BLaER1 (cell line): ENCODE data around the gene TENM4.

Experiments used
- H3K27ac ChIP-seq: shearing (Covaris generic); formaldehyde crosslinking; 2 replicates; pipeline ENCODE4 v1.8.1; 2022
- H3K27me3 ChIP-seq: shearing (Covaris generic); formaldehyde crosslinking; 2 replicates; pipeline ENCODE4 v1.8.1; 2022
- H3K36me3 ChIP-seq: shearing (Covaris generic); formaldehyde crosslinking; 2 replicates; pipeline ENCODE4 v1.8.1; 2022
- H3K4me1 ChIP-seq: shearing (Covaris generic); formaldehyde crosslinking; 2 replicates; pipeline ENCODE4 v1.8.1; 2022
- H3K4me2 ChIP-seq: shearing (Covaris generic); formaldehyde crosslinking; 2 replicates; pipeline ENCODE4 v1.8.1; 2022
- H3K4me3 ChIP-seq: shearing (Covaris generic); formaldehyde crosslinking; 2 replicates; pipeline ENCODE4 v1.8.1; 2022
- H3K9ac ChIP-seq: shearing (Covaris generic); formaldehyde crosslinking; 2 replicates; pipeline ENCODE4 v1.8.1; 2022
- H3K9me3 ChIP-seq: shearing (Covaris generic); formaldehyde crosslinking; 2 replicates; pipeline ENCODE4 v1.8.1; 2022
- H4K20me1 ChIP-seq: shearing (Covaris generic); formaldehyde crosslinking; 2 replicates; pipeline ENCODE4 v1.8.1; 2022
- Cebpa-rat ChIP-seq: shearing (Covaris generic); IDR thresholded peaks from 2 replicates; pipeline ENCODE4 v1.8.1; 2022

Gene TENM4

DNA sequence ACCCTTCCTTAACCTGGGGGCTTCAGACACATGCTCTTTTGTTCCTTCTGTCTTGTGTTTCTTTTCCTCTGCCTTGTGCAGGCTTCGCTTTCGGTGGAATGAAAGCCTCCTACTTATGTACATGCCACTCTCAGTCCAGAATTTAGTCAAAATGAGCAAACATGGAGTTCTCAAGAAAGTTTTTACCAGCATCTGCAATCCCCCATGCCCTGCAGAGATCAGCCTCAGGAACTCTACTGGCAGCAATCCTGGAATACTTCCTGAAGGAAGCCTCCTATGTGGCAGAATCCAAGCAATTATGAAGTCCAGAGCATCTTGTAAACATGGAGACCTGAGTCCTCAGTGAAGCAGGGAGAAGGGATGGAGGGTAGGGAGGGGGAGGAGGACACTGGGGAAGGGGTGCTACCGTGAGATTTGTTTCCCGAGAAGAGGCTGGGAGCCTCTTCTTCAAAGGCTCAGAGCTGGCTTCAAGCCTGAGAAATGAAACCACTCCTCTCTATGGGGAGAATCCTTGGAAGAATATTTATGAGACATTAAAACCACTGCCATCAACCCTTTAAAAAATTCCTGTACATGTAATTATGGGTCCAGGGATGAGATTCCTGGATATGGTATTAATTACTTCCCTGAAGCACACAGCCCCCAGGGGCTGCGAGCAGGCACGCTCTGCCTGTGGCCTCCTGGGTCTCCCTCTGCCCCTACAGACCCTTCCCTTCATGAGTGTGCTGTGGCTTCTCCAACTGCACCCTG lies 58.4 kb downstream of the TENM4 start:
- Histone ChIP-seq H4K20me1 (peaks cover 65% of the 10 kb centered on the region), H3K36me3 (no peaks in the 10 kb centered on the region; the same call in 1 of the 2 replicates), H3K4me2 (no peak overlapping the region), H3K27me3 (no peaks in the 10 kb centered on the region), H3K4me1 (peaks cover 8% of the 10 kb centered on the region), H3K4me3 (no peak overlapping the region), H3K27ac (0 out of 2 replicates have a peak overlapping the region, but pooled peaks have one; percentile 6), H3K9me3 (no peaks in the 10 kb centered on the region), H3K9ac (no peak overlapping the region)
- no peak for TF ChIP-seq Cebpa-rat

GRCh38 chr11:79381036-79381435 lies 59.8 kb downstream of the TENM4 start:
- H3K36me3 ChIP-seq, result no peaks in the 10 kb centered on the region; the same call in 1 of the 2 replicates
- no peak for TF ChIP-seq Cebpa-rat
- no peak overlapping the region for H3K27ac ChIP-seq
- H3K4me2 ChIP-seq, result no peak overlapping the region
- no peak overlapping the region for H3K4me3 ChIP-seq
- H3K9ac ChIP-seq, result no peak overlapping the region
- no peaks in the 10 kb centered on the region for H3K9me3 ChIP-seq
- peaks cover 61% of the 10 kb centered on the region for H4K20me1 ChIP-seq
- H3K4me1 ChIP-seq, result peaks cover 13% of the 10 kb centered on the region
- H3K27me3 ChIP-seq, result no peaks in the 10 kb centered on the region

DNA sequence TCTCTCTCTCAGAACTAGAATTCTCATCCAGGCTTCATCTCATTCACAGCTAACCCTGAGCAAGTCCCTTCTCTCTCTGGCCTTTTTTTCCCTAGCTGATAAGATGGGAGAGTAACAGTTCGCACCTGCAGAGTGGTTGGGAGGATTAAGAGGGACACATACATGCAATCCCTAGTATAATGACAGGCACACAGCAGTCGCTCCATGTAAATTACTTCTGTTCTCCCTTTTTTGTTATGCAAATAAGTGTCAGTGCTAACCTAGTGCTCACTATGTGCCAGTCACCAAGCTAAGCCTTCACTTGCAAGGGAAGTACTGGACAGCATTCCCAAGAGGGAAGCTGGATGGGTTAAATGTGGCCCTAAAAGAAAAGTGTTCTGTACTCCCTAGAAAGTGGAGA lies 63.4 kb downstream of the TENM4 start:
- no peak overlapping the region; the same call in 1 of the 2 replicates for H3K27ac ChIP-seq
- H3K9me3 ChIP-seq, result no peaks in the 10 kb centered on the region
- peak overlapping the region; percentile 27 for H3K4me2 ChIP-seq
- H3K4me3 ChIP-seq, result no peak overlapping the region
- no peaks in the 10 kb centered on the region for H3K27me3 ChIP-seq
- H3K36me3 ChIP-seq, result no peaks in the 10 kb centered on the region
- TF ChIP-seq Cebpa-rat, result no peak
- H3K4me1 ChIP-seq, result peaks cover 13% of the 10 kb centered on the region
- peaks cover 45% of the 10 kb centered on the region; the same call in 1 of the 2 replicates for H4K20me1 ChIP-seq
- H3K9ac ChIP-seq, result no peak overlapping the region

GRCh38 chr11:79375818-79376550 lies 64.8 kb downstream of the TENM4 start:
- H3K4me2 ChIP-seq, result no peak overlapping the region
- no peak overlapping the region for H3K9ac ChIP-seq

GRCh38 chr11:79374727-79375126 lies 66.1 kb downstream of the TENM4 start:
- no peak overlapping the region for H3K4me3 ChIP-seq
- H3K36me3 ChIP-seq, result no peaks in the 10 kb centered on the region
- H3K27ac ChIP-seq, result no peak overlapping the region
- H3K4me1 ChIP-seq, result peaks cover 36% of the 10 kb centered on the region
- peaks cover 27% of the 10 kb centered on the region; the same call in 1 of the 2 replicates for H4K20me1 ChIP-seq
- H3K4me2 ChIP-seq, result no peak overlapping the region
- no peaks in the 10 kb centered on the region for H3K9me3 ChIP-seq
- H3K27me3 ChIP-seq, result no peaks in the 10 kb centered on the region
- no peak overlapping the region for H3K9ac ChIP-seq
- no peak for TF ChIP-seq Cebpa-rat

More at GRCh38 chr11:79375818-79376550, 64.8 kb downstream of the TENM4 start:
- Histone ChIP-seq H3K27me3 (no peaks in the 10 kb centered on the region), H3K4me3 (no peak overlapping the region), H3K4me1 (peaks cover 23% of the 10 kb centered on the region), H3K27ac (no peak overlapping the region), H3K36me3 (no peaks in the 10 kb centered on the region), H4K20me1 (peaks cover 40% of the 10 kb centered on the region; the same call in 1 of the 2 replicates), H3K9me3 (no peaks in the 10 kb centered on the region)
- no peak for TF ChIP-seq Cebpa-rat

DNA sequence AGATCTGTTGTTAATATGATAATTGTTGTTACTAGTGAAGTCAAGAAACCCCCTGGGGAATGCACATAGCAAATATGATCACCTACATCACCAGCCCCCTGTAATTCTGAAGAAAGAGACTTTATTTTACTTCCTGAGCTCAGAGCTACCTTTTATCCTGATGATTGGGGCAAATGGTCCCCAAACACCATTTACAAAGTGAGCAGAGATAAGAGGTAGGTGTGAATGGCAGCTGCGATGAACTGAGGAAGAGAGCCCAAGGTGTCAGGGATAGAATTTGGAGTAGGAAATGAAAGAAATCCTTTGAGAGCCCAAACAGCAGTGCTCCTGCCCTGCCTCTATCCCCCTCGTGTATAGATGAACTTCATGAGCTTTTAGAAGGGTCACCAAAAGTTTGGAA lies 69.1 kb downstream of the TENM4 start:
- no peaks in the 10 kb centered on the region for H3K9me3 ChIP-seq

DNA sequence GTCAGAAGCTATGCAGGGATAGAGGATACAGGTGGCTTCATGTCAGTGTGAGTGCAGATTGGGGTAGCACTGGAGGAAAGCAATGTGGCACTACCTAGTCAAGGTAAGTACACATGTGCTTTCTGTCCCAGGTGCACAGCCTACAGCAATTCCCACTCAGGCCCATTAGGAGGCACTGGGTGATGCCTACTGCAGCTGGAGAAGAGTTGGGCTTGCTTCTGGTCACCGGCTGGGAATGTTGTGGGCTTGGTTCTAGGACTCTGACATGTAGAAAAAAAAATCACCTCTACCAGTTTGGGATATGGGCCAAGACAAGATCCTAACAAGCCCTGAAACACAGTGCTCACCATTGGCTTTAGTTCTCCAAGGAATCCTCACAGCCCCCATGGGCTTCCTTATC lies 69.7 kb downstream of the TENM4 start:
- no peak for TF ChIP-seq Cebpa-rat
- no peaks in the 10 kb centered on the region for H3K9me3 ChIP-seq

More for the DNA sequence above, 69.1 kb downstream of the TENM4 start:
- Histone ChIP-seq H3K27me3 (no peaks in the 10 kb centered on the region), H3K4me2 (peak overlapping the region; percentile 15; the same call in 1 of the 2 replicates), H3K36me3 (no peaks in the 10 kb centered on the region), H3K27ac (no peak overlapping the region), H3K9ac (no peak overlapping the region), H3K4me3 (no peak overlapping the region), H3K4me1 (peaks cover 56% of the 10 kb centered on the region), H4K20me1 (peaks cover 12% of the 10 kb centered on the region; the same call in 1 of the 2 replicates)
- no peak for TF ChIP-seq Cebpa-rat

GRCh38 chr11:79369055-79369454 lies 71.8 kb downstream of the TENM4 start:
- Histone ChIP-seq H3K4me2 (peak overlapping the region; percentile 59), H3K9me3 (no peaks in the 10 kb centered on the region), H3K36me3 (no peaks in the 10 kb centered on the region), H4K20me1 (no peaks in the 10 kb centered on the region), H3K27ac (peak overlapping the region; percentile 57), H3K4me1 (peaks cover 66% of the 10 kb centered on the region), H3K27me3 (no peaks in the 10 kb centered on the region), H3K9ac (peak overlapping the region; percentile 7; the same call in 1 of the 2 replicates), H3K4me3 (no peak overlapping the region; the same call in 1 of the 2 replicates)
- no peak for TF ChIP-seq Cebpa-rat

More for the DNA sequence above, 69.7 kb downstream of the TENM4 start:
- Histone ChIP-seq H3K36me3 (no peaks in the 10 kb centered on the region), H3K9ac (no peak overlapping the region), H3K27me3 (no peaks in the 10 kb centered on the region), H3K27ac (no peak overlapping the region), H3K4me1 (peaks cover 56% of the 10 kb centered on the region), H3K4me2 (peak overlapping the region; percentile 15), H4K20me1 (peaks cover 6% of the 10 kb centered on the region; the same call in 1 of the 2 replicates), H3K4me3 (no peak overlapping the region)

DNA sequence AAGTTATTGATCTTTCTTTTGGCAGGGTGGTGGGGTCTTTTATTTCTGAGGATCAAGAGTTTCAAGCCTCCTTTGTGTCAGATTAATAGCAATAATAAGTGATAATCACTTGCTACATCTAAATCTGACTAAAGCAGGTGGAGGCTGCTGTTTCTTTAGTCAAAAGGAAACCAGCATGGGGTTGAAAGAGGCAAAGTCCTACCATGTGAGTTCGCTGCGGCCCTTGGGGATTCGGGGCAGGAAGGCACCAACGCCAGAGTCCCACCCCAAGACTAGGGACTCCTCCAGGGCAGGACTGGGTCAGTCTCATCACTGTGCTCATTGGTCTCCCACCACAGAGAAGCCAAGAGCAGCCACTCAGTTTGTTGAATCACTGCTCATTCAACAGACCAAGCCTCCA lies 73.0 kb downstream of the TENM4 start:
- H3K4me2 ChIP-seq, result peak overlapping the region; percentile 59
- H3K4me1 ChIP-seq, result peaks cover 66% of the 10 kb centered on the region
- no peaks in the 10 kb centered on the region for H3K9me3 ChIP-seq
- no peak overlapping the region for H3K4me3 ChIP-seq
- H3K27me3 ChIP-seq, result no peaks in the 10 kb centered on the region
- no peaks in the 10 kb centered on the region for H3K36me3 ChIP-seq
- no peaks in the 10 kb centered on the region for H4K20me1 ChIP-seq
- no peak for TF ChIP-seq Cebpa-rat
- peak overlapping the region; percentile 57 for H3K27ac ChIP-seq
- no peak overlapping the region for H3K9ac ChIP-seq

DNA sequence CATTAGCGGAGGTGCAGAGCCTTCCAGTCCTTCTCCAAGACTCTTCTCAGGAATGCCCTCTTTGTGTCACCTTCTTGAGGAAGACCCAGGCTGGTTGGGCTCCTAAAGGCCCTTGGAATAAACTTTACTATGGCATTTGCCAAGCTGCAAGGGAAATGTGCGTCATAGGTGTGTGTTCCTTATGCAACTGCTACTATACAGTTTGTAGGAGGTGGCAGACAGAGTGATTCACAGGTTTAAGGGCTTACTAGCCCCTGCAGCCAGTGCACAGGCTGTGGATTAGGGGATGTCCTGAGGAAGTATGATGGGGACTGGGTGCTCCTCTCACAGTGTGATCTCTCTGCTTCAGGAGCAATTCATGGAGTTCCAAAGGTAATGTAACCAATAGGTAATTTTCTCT lies 74.6 kb downstream of the TENM4 start:
- no peaks in the 10 kb centered on the region for H4K20me1 ChIP-seq

More for the DNA sequence above, 74.6 kb downstream of the TENM4 start:
- Histone ChIP-seq H3K9me3 (no peaks in the 10 kb centered on the region), H3K4me3 (no peak overlapping the region), H3K27me3 (no peaks in the 10 kb centered on the region), H3K4me2 (no peak overlapping the region), H3K27ac (no peak overlapping the region), H3K36me3 (no peaks in the 10 kb centered on the region), H3K4me1 (peaks cover 63% of the 10 kb centered on the region), H3K9ac (no peak overlapping the region)
- no peak for TF ChIP-seq Cebpa-rat
